Karpas-422 (cell line): ENCODE results near the gene ELFN1. TPM values are rescaled to one million over a fixed set of nuclear protein-coding genes. Genes with fewer than 3 reads are reported as not detected.
"Not testable (repeated sequence)": the region's sequence is repeated elsewhere in the genome, so short reads cannot be mapped to it uniquely, and the experiment has no call there.

Experiments
- DNase-seq: peaks from one replicate; pipeline ENCODE4 v3.0.0-alpha.2; 2015
- H2AFZ ChIP-seq: fragments of 200-600 bp; sonication (generic); 2 replicates; pipeline ENCODE4 v1.6.1; 2014; ENCODE audit warnings: antibody characterized with exemption, low read length, mixed read lengths
- H3K27ac ChIP-seq: fragments of 200-600 bp; sonication (generic); 2 replicates; pipeline ENCODE4 v1.5.1; 2014; ENCODE audit warnings: mild to moderate bottlenecking, low read length, moderate library complexity
- H3K27me3 ChIP-seq: fragments of 200-600 bp; sonication (generic); 2 replicates; pipeline ENCODE4 v1.6.1; 2014; ENCODE audit warnings: low read length, mixed read lengths
- H3K36me3 ChIP-seq: fragments of 200-600 bp; sonication (generic); 2 replicates; pipeline ENCODE4 v1.6.1; 2014; ENCODE audit warnings: low read length, mixed read lengths; ENCODE audit not compliant: insufficient read depth
- H3K4me1 ChIP-seq: fragments of 200-600 bp; sonication (generic); 2 replicates; pipeline ENCODE4 v1.6.1; 2014; ENCODE audit warnings: mild to moderate bottlenecking, low read length, mixed read lengths
- H3K4me2 ChIP-seq: fragments of 200-600 bp; sonication (generic); 2 replicates; pipeline ENCODE4 v1.6.1; 2014; ENCODE audit warnings: low read length, low read depth, mild to moderate bottlenecking; ENCODE audit not compliant: poor library complexity, severe bottlenecking
- H3K4me3 ChIP-seq: fragments of 200-600 bp; sonication (generic); 2 replicates; pipeline ENCODE4 v1.5.1; 2014; ENCODE audit warnings: mild to moderate bottlenecking, antibody characterized with exemption, low read length, mixed read lengths
- H3K79me2 ChIP-seq: fragments of 200-600 bp; sonication (generic); 2 replicates; pipeline ENCODE4 v1.6.1; 2014; ENCODE audit warnings: mild to moderate bottlenecking, low read length, mixed read lengths
- H3K9ac ChIP-seq: fragments of 200-600 bp; sonication (generic); 2 replicates; pipeline ENCODE4 v1.6.0; 2014; ENCODE audit warnings: low read length
- H3K9me2 ChIP-seq: fragments of 200-600 bp; sonication (generic), shearing (Covaris generic); replicated peaks from 2 replicates; pipeline ENCODE4 v1.6.0; 2014; ENCODE audit warnings: mild to moderate bottlenecking, low read length, moderate library complexity; ENCODE audit not compliant: insufficient read depth
- H3K9me3 ChIP-seq: fragments of 300-700, 200-600 bp; sonication (generic); 2 replicates; pipeline ENCODE4 v1.6.1; 2014; ENCODE audit warnings: low read length, mixed read lengths
- H4K20me1 ChIP-seq: fragments of 200-600 bp; sonication (generic); 2 replicates; pipeline ENCODE4 v1.6.1; 2014; ENCODE audit warnings: mild to moderate bottlenecking, antibody characterized with exemption, low read length, low read depth; ENCODE audit not compliant: insufficient read depth
- total RNA-seq: library from RNA; depleted of rRNA; stranded (reverse); fragments of >200 nt; shearing (Covaris generic); gene quantifications from 2 replicates; pipeline ENCODE4 v1.2.3, GENCODE V29; 2014; ENCODE audit warnings: low replicate concordance

The ELFN1 gene
- total RNA-seq, 1 experiment from 2014 or later, result not detected

DNA sequence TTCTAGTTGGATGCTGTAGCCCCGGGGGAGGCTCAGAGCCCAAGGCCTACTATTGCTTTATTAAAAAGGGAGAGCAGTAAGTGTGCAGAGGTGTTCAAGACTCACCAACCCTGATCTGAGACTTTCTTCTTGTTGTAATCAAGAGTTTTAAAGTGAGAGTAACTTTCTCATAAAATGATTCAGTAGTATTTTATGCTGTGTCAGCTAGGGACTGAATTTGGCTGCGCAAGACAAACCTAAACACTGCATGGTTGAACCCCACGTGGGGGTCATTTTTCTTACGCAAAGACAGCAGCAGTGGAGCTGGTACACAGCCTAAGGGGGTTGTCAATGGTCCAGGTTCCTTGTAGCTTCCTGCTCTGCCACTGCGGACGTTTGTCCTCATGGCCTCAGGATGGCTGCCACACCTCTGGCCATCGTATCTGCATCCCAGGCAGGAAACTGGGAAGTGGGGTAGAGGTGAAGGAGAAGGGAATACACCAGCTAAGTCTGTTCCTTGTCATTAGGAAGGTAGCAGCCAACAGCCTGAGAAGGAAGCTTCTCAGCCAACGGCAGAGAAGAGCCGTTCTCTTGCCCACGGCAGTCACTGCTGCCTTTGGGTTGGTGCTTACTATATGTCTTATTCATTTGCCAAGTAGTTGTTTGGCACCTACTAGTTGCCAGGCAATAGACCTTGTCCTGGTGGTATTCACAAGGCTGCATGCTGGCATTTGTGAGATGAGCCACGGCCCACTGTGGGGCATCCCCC, 44.7 kb downstream of the ELFN1 start:
- Histone ChIP-seq H3K36me3 (no peaks in the 10 kb centered on the region), H3K4me1 (peaks cover 11% of the 10 kb centered on the region), H3K9me3 (peaks cover 4% of the 10 kb centered on the region), H3K9me2 (no peaks in the 10 kb centered on the region), H3K27me3 (no peaks in the 10 kb centered on the region), H3K27ac (no peak overlapping the region), H3K4me2 (no peak overlapping the region), H3K4me3 (no peak overlapping the region), H3K79me2 (no peaks in the 10 kb centered on the region), H4K20me1 (peaks cover 2% of the 10 kb centered on the region; the same call in 1 of the 2 replicates), H3K9ac (no peak overlapping the region), H2AFZ (no peak overlapping the region)
- DNase-seq, result no peak

DNA sequence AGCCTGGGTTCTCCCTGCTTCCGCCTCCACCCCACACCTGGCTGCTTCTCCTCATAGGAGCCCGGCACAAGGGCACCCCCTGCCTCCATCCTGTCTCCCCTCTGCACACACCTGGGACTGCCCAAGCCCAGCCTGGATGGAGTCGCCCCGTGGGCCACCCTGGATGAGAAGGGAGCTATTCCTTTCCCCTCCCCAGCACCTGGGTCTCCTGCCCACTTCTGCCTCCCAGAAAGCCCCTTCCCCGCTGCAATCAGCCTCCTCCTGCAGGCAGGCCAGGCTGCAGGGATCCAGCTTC, 45.2 kb downstream of the ELFN1 start:
- Histone ChIP-seq H3K4me3 (no peak overlapping the region), H2AFZ (no peak overlapping the region), H3K4me1 (peaks cover 11% of the 10 kb centered on the region), H3K27me3 (no peaks in the 10 kb centered on the region), H3K79me2 (no peaks in the 10 kb centered on the region), H3K27ac (no peak overlapping the region), H3K9me2 (no peaks in the 10 kb centered on the region), H4K20me1 (peaks cover 2% of the 10 kb centered on the region; the same call in 1 of the 2 replicates), H3K36me3 (no peaks in the 10 kb centered on the region), H3K9ac (no peak overlapping the region), H3K4me2 (no peak overlapping the region), H3K9me3 (no peaks in the 10 kb centered on the region)
- no peak for DNase-seq

DNA sequence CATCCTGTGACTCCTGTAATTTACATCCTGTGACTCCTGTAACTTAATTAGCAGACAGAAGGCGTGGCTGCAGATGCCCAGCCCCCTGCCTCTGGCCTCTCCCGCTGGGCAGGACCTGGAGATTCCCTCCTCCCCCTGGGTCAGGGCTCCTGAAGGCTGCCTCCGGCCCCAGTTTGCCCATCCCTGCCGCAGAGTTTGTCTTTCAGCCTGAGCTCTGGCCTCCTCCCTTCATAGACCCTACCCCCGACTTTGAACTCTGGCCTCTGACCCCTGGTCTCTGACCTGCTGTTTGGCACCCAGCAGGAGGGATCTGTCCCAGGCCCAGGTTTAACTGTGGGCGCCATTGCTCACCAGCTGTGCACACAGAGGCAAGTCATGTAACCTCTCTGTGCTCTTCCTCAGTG, 45.6 kb downstream of the ELFN1 start:
- Histone ChIP-seq H3K4me1 (peaks cover 11% of the 10 kb centered on the region), H3K9ac (no peak overlapping the region), H3K9me3 (no peaks in the 10 kb centered on the region), H3K27me3 (no peaks in the 10 kb centered on the region), H4K20me1 (peaks cover 2% of the 10 kb centered on the region; the same call in 1 of the 2 replicates), H3K4me2 (no peak overlapping the region), H3K27ac (no peak overlapping the region), H3K9me2 (no peaks in the 10 kb centered on the region), H3K79me2 (no peaks in the 10 kb centered on the region), H3K36me3 (no peaks in the 10 kb centered on the region), H3K4me3 (no peak overlapping the region), H2AFZ (no peak overlapping the region)
- no peak for DNase-seq

DNA sequence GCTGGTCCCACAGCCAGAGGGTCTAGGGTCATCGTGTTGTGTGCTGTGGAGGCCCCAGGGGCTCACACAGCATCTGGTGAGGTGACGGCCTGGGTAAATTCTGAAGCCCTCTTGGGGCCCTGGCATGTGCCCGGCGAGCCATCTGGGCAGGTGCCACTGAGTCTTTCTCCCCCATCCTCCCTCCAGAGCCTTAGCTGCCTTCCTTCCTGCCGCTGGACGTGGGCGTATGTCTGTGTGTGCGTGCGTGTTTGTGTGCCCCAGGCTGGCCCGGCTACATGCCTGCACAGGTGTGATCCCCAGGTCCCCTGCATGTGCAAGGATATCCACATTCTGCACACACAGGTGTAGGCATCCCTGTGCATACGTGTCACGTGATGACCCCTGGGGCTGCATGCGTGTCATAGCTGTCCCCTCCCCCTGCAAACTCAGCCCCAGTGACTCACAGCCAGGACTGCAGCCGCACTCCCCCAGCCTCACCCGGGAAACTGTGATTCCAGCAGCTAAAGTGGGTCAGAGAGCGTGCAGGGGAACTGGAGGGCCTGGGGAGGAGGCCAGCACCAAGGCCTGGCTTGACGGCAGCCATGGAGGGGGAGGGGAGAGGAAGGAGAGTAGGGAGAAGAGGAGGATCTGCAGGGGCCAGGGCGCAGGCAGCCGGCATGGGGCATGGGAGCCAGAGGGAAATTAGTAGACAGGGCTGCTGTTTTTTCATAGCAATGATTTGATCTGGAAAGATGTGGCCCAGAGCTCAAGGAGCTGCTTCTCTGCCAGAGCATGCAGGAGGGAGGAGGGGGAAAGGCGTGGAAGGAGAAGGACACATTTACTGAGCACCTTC, 46.4 kb downstream of the ELFN1 start:
- DNase-seq, result no peak
- H3K27ac ChIP-seq, result no peak overlapping the region
- no peaks in the 10 kb centered on the region for H3K9me3 ChIP-seq
- H3K27me3 ChIP-seq, result no peaks in the 10 kb centered on the region
- no peak overlapping the region for H3K9ac ChIP-seq
- H3K4me3 ChIP-seq, result no peak overlapping the region
- no peak overlapping the region for H3K4me2 ChIP-seq
- H3K4me1 ChIP-seq, result peaks cover 11% of the 10 kb centered on the region
- no peak overlapping the region for H2AFZ ChIP-seq
- no peaks in the 10 kb centered on the region for H3K79me2 ChIP-seq
- no peaks in the 10 kb centered on the region for H3K9me2 ChIP-seq
- no peaks in the 10 kb centered on the region for H3K36me3 ChIP-seq
- H4K20me1 ChIP-seq, result peaks cover 2% of the 10 kb centered on the region; the same call in 1 of the 2 replicates

DNA sequence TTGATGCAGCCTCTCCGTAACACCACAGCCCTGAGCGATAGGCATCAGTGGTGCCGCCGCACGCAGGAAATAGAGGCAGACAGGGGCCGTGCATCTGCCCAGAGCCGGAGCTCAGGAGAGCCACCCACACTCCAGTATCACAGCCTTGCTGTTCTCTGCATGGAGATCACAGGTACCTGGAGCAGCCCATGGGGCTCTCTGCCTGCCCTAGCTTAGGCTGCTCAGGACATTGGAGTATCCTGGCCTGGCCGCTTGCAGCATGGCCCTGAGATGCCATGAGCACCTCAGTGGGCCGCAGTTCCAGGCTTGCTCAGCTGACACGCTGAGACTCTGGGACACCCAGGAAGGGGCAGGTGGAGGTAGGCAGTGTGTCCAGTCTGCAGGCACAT, 47.0 kb downstream of the ELFN1 start:
- H3K79me2 ChIP-seq, result no peaks in the 10 kb centered on the region
- peaks cover 2% of the 10 kb centered on the region; the same call in 1 of the 2 replicates for H4K20me1 ChIP-seq
- no peaks in the 10 kb centered on the region for H3K27me3 ChIP-seq
- H3K27ac ChIP-seq, result no peak overlapping the region
- no peak overlapping the region for H3K4me3 ChIP-seq
- H3K9me2 ChIP-seq, result no peaks in the 10 kb centered on the region
- H3K36me3 ChIP-seq, result no peaks in the 10 kb centered on the region
- no peak for DNase-seq
- no peaks in the 10 kb centered on the region for H3K9me3 ChIP-seq
- H3K9ac ChIP-seq, result no peak overlapping the region
- no peak overlapping the region for H2AFZ ChIP-seq
- H3K4me2 ChIP-seq, result no peak overlapping the region
- H3K4me1 ChIP-seq, result peaks cover 11% of the 10 kb centered on the region

DNA sequence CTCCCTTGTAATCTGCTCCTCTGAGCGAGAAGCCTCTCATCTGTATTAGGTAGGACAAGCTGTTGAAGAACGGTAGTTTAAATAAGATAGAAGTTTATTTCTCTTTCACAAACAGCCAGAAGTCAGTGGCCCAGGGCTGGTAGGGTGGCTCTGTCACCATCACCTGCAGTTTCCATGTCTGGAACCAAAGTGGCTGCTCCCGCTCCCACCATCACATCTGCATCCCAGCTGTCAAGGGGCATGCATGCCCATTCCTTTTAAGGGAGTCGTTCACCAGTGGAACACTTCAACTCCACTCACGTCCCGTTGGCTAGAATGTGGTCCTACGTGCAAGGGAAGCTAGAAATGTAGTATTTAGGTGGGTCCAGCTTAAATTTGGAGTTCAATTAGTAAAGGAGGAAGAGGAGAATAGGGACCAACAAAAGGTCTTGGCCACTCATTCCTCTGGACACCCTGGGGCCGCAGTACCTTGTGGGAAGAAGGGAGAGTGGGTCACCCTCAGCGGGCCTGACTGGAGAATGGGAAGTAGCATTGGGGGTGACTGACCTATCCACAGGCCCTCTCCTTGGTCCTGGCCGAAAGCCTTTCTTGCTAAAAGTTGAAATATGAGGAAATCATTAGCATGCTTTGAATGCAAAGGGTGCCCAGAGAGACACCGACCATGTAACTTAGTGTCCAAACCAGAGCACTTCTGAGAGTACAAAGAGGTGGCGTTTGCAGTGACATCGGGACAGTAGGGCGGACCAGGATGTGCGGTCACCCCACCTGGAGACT, 48.0 kb downstream of the ELFN1 start:
- no peak overlapping the region for H3K9ac ChIP-seq
- H3K79me2 ChIP-seq, result no peaks in the 10 kb centered on the region
- no peaks in the 10 kb centered on the region for H3K27me3 ChIP-seq
- no peak overlapping the region for H2AFZ ChIP-seq
- H3K36me3 ChIP-seq, result no peaks in the 10 kb centered on the region
- no peak overlapping the region for H3K4me2 ChIP-seq
- H3K27ac ChIP-seq, result no peak overlapping the region
- no peaks in the 10 kb centered on the region for H3K9me3 ChIP-seq
- no peaks in the 10 kb centered on the region for H3K9me2 ChIP-seq
- no peak overlapping the region for H3K4me3 ChIP-seq
- DNase-seq, result no peak
- H3K4me1 ChIP-seq, result peaks cover 11% of the 10 kb centered on the region
- H4K20me1 ChIP-seq, result peaks cover 2% of the 10 kb centered on the region; the same call in 1 of the 2 replicates

DNA sequence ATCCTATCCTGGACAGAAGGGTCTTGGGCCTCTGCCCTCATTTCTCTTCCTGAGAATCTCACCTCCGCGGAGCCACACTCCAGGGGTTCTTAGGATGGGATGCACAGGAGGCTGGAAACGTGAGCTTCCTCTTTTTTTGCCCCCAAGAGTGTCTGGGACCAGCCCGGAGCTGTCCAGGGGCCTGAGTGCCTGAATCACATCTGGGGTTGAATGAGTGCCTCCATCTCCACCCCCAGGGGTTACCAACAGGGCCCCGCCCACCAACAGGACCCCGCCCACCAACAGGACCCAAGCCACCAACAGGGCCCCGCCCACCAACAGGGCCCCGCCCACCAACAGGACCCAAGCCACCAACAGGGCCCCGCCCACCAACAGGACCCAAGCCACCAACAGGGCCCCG, 48.8 kb downstream of the ELFN1 start:
- H2AFZ ChIP-seq, H3K79me2 ChIP-seq, H3K27me3 ChIP-seq, DNase-seq, H3K27ac ChIP-seq, H3K4me3 ChIP-seq, H3K9ac ChIP-seq, H3K9me2 ChIP-seq, H3K36me3 ChIP-seq, H4K20me1 ChIP-seq, H3K4me2 ChIP-seq, H3K9me3 ChIP-seq: not testable (repeated sequence)
- H3K4me1 ChIP-seq, result peaks cover 11% of the 10 kb centered on the region

DNA sequence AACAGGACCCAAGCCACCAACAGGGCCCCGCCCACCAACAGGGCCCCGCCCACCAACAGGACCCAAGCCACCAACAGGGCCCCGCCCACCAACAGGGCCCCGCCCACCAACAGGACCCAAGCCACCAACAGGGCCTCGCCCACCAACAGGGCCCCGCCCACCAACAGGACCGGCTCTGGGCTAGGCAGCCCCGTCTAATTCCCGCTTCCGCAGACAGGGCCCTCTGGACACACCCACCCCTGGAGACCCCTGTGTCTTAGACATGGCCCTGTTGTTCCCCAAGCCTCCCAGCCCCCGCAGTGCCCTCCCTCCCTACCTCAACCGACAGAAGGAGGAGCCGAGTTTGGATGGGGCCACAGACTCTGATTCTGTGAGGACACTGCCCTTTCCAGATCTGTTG, 49.2 kb downstream of the ELFN1 start:
- DNase-seq, H3K79me2 ChIP-seq, H4K20me1 ChIP-seq: not testable (repeated sequence)

More for the DNA sequence above, 49.2 kb downstream of the ELFN1 start:
- not testable (repeated sequence) for H3K27me3 ChIP-seq, H3K4me3 ChIP-seq, H3K27ac ChIP-seq, H3K36me3 ChIP-seq, H3K9me3 ChIP-seq, H2AFZ ChIP-seq, H3K9me2 ChIP-seq, H3K4me2 ChIP-seq, H3K9ac ChIP-seq
- peaks cover 11% of the 10 kb centered on the region for H3K4me1 ChIP-seq
